ENCODE measurements around the gene KIF16B.

- TF ChIP-seq RARB (CRISPR knock-in tag; IDR thresholded peaks at IDR 0.05) (no peak), ARNTL (CRISPR knock-in tag; IDR thresholded peaks at IDR 0.05; ENCODE audit: borderline replicate concordance, low read depth) (no peak), ZFP3 (CRISPR knock-in tag; IDR thresholded peaks at IDR 0.05) (no peak)
Measured at GRCh38 chr20:16599257-16599656, 26.0 kb upstream of the KIF16B start.

Measured in SK-N-SH treated with all-trans-retinoic acid at 6 μM for 48 hours (cell line).